Lung (tissue), 12 donors: ENCODE results near the gene MAPK8IP3. TPM values are rescaled to one million over a fixed set of nuclear protein-coding genes. Genes with fewer than 3 reads are reported as not detected.

Source experiments
- ATAC-seq: fragments of 200-7000 bp; cut with Tn5 transposase; one replicate; pipeline ENCODE4 v1.9.1; 2020; ENCODE audit warnings: moderate number of reproducible peaks; ENCODE audit not compliant: insufficient read depth, low FRiP score
- DNase-seq, 3 donors: peaks; one replicate each; pipeline ENCODE4 v3.0.0-alpha.2; 2013 to 2017
- H3K27ac ChIP-seq, 2 donors: one replicate each; pipeline ENCODE4 v1.5.1; 2013; ENCODE audit warnings: mild to moderate bottlenecking in 2 of 2, moderate library complexity in 2 of 2, control low read depth in 1 of 2, inconsistent platforms in 1 of 2, low read depth in 1 of 2, low read length in 1 of 2
- H3K27me3 ChIP-seq, 3 donors: one replicate each; pipeline ENCODE4 v1.5.1; 2013; ENCODE audit warnings: low read length in 2 of 3; ENCODE audit not compliant: control insufficient read depth in 3 of 3, insufficient read depth in 3 of 3
- H3K36me3 ChIP-seq, 4 donors: one replicate each; pipeline ENCODE4 v1.5.1; 2013; ENCODE audit warnings: low read length in 4 of 4, mild to moderate bottlenecking in 1 of 4, moderate library complexity in 1 of 4; ENCODE audit not compliant: control insufficient read depth in 4 of 4, insufficient read depth in 4 of 4
- H3K4me1 ChIP-seq, 5 donors: one replicate each; pipeline ENCODE4 v1.5.1; 2013; ENCODE audit warnings: low read length in 5 of 5, mild to moderate bottlenecking in 2 of 5, moderate library complexity in 1 of 5; ENCODE audit not compliant: control insufficient read depth in 5 of 5, insufficient read depth in 5 of 5
- H3K4me3 ChIP-seq: one replicate; pipeline ENCODE4 v1.5.1; 2013; ENCODE audit warnings: mild to moderate bottlenecking, control low read depth, moderate library complexity
- H3K9ac ChIP-seq, 2 donors: one replicate each; pipeline ENCODE4 v1.5.1; 2013; ENCODE audit warnings: low read length in 2 of 2, control low read depth in 1 of 2; ENCODE audit not compliant: insufficient read depth in 1 of 2
- H3K9me3 ChIP-seq, 4 donors: one replicate each; pipeline ENCODE4 v1.5.1; 2013; ENCODE audit warnings: low read length in 3 of 4, mild to moderate bottlenecking in 1 of 4, moderate library complexity in 1 of 4; ENCODE audit not compliant: control insufficient read depth in 4 of 4, insufficient read depth in 3 of 4
- WGBS, 2 donors: extraction: QIAGEN DNeasy Blood & Tissue Kit; methylation state at CpG; one replicate each; pipeline ENCODE4 v1.1.7; 2013; 5-methylcytosine and 5-hydroxymethylcytosine counted together
- polyA plus RNA-seq, 2 donors: library from polyadenylated mRNA; stranded (reverse); fragments of 200-250 nt; gene quantifications; one replicate each; pipeline ENCODE4 v1.2.1, GENCODE V29; 2013
- total RNA-seq, 2 donors: library from RNA; depleted of rRNA in 1 of 2; stranded (reverse); fragments of >200 nt in 1 of 2; gene quantifications; one replicate each; pipeline ENCODE4 v1.2.1, GENCODE V29; 2014 to 2021
- TF ChIP-seq, protein P1 (sequence below): IDR thresholded peaks from 2 replicates; pipeline ENCODE4 v1.5.1; 2012; ENCODE audit warnings: mild to moderate bottlenecking; ENCODE audit errors: control extremely low read depth, extremely low read depth
- donor health status: control.
- donor health status: control.
- donor health status: Bipolar disorder and iron deficiency.
- donor health status: healthy.
- donor health status: DM: yes; HTN: yes; CAD: no.

MAPK8IP3 gene
- total and polyA plus RNA-seq, 4 donors, result 40.3 to 76.7 (median 63.6) TPM

DNA sequence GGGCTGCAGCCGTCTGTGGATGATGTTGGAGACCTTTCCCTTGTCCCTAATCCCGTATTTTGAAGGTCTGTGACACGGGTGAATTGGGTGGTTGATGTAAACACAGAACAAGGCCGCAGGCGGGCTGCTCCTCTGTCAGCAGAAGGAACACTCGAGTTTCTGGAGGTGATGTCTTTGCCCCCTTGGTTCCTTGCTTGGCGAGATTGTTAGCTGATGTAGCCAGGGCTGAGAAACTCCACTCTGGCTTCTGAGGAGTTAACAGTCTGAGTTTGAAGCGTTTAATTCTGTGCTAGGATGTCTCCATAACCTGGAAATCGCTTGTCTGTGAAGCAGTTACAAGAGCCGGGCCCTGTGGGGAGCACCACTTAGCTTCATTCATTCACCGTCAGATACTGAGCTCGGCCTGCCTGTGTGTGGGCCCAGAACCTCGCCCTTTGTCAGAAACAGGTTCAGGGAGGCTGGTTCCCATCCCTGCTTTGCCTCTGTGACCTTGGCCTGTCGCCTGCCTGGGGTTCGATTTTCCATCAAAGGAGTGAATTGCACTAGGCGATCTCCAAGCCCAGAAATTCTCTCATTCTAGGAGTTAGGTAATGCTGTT, 1.3 kb downstream of the MAPK8IP3 start:
- peaks cover 0 to 8% (median 3%) of the 10 kb centered on the region in 4 donors for H3K36me3 ChIP-seq
- no peaks in the 10 kb centered on the region for H3K27me3 ChIP-seq
- no peaks in the 10 kb centered on the region for H3K9me3 ChIP-seq
- DNase-seq (no peak), ATAC-seq (no peak)
- peak overlapping the region; percentile 69 to 79 for H3K27ac ChIP-seq
- 20 to 23% methylated on average over 16 of the region's 16 CpGs for WGBS, 2 donors
- peak overlapping the region in 1 of 2 donors; percentile 67 for H3K9ac ChIP-seq
- TF ChIP-seq, protein P1, sequence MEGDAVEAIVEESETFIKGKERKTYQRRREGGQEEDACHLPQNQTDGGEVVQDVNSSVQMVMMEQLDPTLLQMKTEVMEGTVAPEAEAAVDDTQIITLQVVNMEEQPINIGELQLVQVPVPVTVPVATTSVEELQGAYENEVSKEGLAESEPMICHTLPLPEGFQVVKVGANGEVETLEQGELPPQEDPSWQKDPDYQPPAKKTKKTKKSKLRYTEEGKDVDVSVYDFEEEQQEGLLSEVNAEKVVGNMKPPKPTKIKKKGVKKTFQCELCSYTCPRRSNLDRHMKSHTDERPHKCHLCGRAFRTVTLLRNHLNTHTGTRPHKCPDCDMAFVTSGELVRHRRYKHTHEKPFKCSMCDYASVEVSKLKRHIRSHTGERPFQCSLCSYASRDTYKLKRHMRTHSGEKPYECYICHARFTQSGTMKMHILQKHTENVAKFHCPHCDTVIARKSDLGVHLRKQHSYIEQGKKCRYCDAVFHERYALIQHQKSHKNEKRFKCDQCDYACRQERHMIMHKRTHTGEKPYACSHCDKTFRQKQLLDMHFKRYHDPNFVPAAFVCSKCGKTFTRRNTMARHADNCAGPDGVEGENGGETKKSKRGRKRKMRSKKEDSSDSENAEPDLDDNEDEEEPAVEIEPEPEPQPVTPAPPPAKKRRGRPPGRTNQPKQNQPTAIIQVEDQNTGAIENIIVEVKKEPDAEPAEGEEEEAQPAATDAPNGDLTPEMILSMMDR, result no peak
- H3K4me3 ChIP-seq, result peak overlapping the region; percentile 52
- peaks cover 3 to 16% (median 5%) of the 10 kb centered on the region in 5 donors for H3K4me1 ChIP-seq

DNA sequence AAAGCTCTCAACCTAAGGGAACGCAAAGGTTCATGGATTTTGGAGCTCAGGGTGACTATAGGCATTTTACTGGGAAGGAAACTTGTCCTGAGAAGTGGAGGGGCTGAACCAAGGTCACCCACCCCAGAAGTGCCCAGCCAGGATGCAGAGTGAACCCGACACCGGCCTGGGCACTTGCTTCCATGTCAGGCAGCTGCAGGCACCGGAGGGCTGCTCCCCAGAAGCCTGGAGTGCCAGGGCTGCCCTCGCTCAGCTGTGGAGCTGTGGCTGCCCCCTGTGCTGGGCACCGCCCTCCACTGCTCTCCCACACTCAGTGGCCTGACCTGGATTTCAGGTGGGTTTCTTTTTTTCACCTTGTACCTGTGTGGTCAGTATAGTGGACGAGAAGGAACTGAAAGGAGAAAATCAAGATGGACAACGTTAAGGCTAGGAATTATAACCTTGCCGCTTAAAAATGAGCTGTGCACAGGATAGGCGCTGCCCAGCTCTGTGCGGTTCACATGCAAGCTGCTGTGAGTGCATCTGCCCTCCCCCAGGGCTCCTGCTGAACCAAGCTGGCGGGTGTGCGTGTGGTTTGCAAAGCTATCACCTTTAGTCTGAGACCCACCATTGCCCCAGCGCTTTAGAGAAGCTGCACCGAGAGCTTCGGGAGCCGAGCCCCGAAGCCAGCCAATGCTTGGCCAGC, 2.2 kb downstream of the MAPK8IP3 start:
- 89 to 91% methylated on average over 17 to 18 of the region's 18 CpGs for WGBS, 2 donors
- TF ChIP-seq, protein P1, result no peak
- Histone ChIP-seq H3K4me1 (peaks cover 3 to 16% (median 5%) of the 10 kb centered on the region in 5 donors), H3K27ac (peak overlapping the region in 1 of 2 donors; percentile 72), H3K36me3 (peaks cover 0 to 5% (median 3%) of the 10 kb centered on the region in 4 donors), H3K9me3 (no peaks in the 10 kb centered on the region), H3K27me3 (no peaks in the 10 kb centered on the region), H3K4me3 (no peak overlapping the region), H3K9ac (no peak overlapping the region)
- DNase-seq (no peak), ATAC-seq (no peak)

DNA sequence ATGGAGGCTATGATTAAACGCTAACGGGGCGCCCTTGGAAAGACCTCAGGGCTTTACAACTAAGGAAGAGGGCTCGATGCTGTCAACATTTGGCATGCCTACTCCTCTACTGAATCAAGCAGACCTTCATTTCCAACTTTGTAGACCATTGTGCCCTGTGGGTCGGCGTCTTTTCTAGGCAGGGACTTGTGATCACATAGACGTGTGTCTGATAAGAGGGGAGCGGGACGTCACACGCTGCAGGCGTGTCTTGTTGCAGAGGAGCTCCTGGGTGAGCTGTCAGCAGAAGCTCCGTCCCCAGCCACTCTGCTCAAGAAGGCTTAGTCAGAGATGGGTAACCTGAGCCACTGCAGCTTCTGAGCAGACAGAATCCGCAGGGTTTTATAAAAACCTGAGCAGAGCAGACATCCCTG, 2.8 kb downstream of the MAPK8IP3 start:
- Histone ChIP-seq H3K9ac (peak overlapping the region in 1 of 2 donors; percentile 25), H3K4me1 (peaks cover 3 to 16% (median 5%) of the 10 kb centered on the region in 5 donors), H3K36me3 (peaks cover 0 to 5% (median 4%) of the 10 kb centered on the region in 4 donors), H3K9me3 (no peaks in the 10 kb centered on the region), H3K4me3 (no peak overlapping the region), H3K27me3 (no peaks in the 10 kb centered on the region), H3K27ac (peak overlapping the region in 1 of 2 donors; percentile 72)
- TF ChIP-seq, protein P1, result no peak
- ATAC-seq, result no peak
- WGBS, 2 donors, result 88 to 91% methylated on average over 13 of the region's 13 CpGs
- DNase-seq, result no peak
